ENCODE measurements around the gene BEX3.
"Not testable (repeated sequence)": the region's sequence is repeated elsewhere in the genome, so short reads cannot be mapped to it uniquely, and the experiment has no call there.

BEX3 gene

DNA sequence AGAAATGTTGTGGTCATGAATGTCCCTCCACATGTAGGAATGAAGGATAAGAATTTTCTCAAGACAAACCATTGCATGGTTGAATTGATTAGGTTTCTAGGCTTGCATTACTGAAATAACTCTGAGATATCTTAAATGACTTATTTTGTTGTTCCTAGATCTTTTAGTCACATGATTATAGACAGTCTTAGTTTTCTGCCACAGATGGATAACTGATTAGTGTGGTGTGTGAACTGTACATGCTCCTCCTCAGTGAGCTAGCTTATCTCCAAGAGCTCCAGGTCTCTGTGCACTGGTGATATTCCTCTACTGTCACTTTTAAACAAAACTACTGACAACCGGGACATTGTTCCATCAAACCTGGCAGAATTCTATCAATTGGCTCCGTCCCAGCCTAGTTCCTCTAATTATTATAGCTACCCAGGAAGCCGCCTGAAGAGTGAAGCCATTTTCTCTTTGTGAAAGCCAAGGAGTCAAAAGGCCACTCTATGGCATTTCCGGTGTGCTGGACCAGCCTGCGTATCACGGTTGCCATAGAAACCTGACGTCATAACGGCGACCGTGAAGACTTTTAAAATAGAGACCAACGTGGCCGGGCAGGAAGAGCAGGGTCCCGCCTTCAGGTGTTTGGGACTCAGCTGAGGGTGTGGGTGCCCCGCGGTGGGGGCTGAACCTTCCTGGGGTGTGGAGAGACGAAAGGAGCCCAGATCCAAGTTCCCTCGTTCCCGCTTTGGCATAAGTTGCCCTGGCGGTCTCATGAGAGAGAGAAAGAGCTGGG lies 28.1 kb downstream of the BEX3 start:
- peak; percentile 75 for DNase-seq (ENCODE audit: extremely low read depth, low read depth)
- peak overlapping the region; percentile 66 for H3K4me3 ChIP-seq (replicated peaks; ENCODE audit: low read depth, low read length)
- TF ChIP-seq, protein P1, sequence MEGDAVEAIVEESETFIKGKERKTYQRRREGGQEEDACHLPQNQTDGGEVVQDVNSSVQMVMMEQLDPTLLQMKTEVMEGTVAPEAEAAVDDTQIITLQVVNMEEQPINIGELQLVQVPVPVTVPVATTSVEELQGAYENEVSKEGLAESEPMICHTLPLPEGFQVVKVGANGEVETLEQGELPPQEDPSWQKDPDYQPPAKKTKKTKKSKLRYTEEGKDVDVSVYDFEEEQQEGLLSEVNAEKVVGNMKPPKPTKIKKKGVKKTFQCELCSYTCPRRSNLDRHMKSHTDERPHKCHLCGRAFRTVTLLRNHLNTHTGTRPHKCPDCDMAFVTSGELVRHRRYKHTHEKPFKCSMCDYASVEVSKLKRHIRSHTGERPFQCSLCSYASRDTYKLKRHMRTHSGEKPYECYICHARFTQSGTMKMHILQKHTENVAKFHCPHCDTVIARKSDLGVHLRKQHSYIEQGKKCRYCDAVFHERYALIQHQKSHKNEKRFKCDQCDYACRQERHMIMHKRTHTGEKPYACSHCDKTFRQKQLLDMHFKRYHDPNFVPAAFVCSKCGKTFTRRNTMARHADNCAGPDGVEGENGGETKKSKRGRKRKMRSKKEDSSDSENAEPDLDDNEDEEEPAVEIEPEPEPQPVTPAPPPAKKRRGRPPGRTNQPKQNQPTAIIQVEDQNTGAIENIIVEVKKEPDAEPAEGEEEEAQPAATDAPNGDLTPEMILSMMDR (IDR thresholded peaks at IDR 0.05; ENCODE audit: low read depth, low read length, missing control alignments) = no peak

DNA sequence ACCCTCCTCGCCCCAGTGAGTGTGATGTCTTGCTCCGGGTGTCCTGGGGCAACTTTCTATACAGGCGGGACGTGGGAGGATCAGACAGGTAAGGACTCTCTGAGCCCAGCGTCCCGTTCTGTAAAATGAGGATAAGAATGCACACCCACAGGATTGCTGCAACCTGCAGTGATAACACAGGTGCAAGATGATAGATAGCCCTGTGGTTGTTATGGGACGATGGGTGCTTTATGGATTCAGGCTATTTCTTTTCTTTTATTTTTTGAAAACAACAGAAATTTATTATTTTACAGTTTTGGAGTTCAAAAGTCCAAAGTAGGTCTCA lies 28.6 kb downstream of the BEX3 start:
- DNase-seq (ENCODE audit: extremely low read depth, low read depth) = no peak
- H3K4me3 ChIP-seq (replicated peaks; ENCODE audit: low read depth, low read length) = peak overlapping the region; percentile 66
- TF ChIP-seq, protein P1 (IDR thresholded peaks at IDR 0.05; ENCODE audit: low read depth, low read length, missing control alignments) = no peak

DNA sequence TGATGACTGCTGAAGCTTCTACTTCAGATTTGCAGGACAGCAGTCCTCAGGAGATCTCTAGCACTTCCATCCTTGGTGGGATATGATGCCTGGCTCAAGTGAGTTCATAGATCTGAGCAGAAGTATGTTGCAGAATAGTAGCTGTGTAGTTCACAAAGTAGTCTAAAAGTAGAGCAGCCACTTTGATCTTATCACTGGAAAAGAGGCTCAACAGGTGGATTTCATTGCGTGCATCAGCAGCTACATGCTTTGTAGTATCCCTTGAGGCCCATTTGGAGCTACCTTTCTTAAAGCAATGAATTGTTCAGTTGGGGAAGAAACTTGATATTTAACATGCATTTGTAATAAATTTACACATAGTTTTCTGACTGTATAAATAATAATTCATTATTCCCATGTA lies 29.9 kb downstream of the BEX3 start:
- H3K4me3 ChIP-seq (replicated peaks; ENCODE audit: low read depth, low read length) = no peak overlapping the region
- no peak for DNase-seq (ENCODE audit: extremely low read depth, low read depth)
- TF ChIP-seq, protein P1 (IDR thresholded peaks at IDR 0.05; ENCODE audit: low read depth, low read length, missing control alignments) = no peak

DNA sequence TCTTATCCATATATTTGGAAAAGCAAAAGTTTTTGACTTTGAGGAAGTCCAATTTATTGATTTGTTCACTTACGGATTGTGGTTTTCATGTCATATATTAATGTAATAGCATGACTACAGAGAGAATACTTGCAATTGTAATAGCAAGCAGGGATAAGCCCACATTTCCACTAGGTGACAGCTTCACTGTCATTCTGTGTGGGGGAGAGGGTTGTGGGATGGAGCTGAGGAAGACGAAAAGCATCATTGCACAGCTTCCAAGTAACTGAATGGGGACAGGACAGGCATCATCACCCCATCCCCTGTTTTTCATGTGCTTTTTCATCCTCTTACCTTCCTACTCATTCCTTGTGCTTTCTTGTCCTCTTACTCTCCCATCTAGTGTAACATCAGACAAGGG lies 31.4 kb downstream of the BEX3 start:
- TF ChIP-seq, protein P1 (IDR thresholded peaks at IDR 0.05; ENCODE audit: low read depth, low read length, missing control alignments) = no peak
- H3K4me3 ChIP-seq (replicated peaks; ENCODE audit: low read depth, low read length) = no peak overlapping the region
- DNase-seq (ENCODE audit: extremely low read depth, low read depth) = no peak

DNA sequence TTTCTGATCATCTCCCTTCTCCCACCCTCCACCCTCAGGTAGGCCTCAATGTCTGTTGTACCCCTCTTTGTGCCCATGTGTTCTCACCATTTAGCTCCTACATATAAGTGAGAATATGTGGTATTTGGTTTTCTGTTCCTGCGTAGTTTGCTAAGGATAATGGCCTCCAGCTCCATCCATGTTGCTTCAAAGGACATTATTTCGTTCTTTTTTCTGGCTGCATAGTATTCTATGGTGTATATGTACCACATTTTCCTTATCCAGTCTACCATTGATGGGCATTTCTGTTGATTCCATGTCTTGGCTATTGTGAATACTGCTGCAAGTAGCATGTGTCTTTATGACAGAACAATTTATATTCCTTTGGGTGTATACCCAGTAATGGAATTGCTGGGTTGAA lies 35.4 kb downstream of the BEX3 start:
- H3K4me3 ChIP-seq (replicated peaks; ENCODE audit: low read depth, low read length); DNase-seq (ENCODE audit: extremely low read depth, low read depth): not testable (repeated sequence)

DNA sequence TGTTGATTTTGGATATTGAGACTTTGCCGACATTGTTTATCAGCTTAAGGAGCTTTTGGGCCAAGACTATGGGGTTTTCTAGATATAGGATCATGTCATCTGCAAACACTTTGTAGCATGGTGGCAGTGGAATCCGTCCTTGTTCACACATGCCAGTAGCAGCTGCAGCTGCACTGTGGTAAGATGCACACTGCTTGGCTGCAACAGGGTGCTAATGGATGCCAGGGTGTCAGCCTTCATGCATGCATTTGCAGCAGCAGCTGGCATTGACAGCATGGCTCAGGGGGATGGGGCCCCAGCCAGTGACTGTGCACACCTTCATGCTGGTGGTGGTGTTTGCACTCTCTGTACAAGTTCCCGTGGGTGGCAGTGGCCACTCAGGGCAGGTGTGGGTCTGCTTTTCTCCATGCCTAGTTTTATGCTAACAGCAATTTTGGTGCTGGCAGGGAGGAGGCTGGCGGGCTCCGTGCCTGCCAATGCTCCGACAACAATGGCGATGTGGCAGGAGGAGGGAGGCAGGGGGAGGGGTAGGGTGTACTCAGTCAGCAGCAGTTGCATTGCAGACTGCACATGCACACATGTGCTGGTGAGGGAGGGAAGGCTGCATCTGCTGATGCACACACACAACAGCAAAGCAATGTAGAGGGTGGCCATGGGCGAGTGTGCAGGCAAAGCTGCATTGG lies 37.5 kb downstream of the BEX3 start:
- TF ChIP-seq, protein P1 (IDR thresholded peaks at IDR 0.05; ENCODE audit: low read depth, low read length, missing control alignments) = no peak
- H3K4me3 ChIP-seq (replicated peaks; ENCODE audit: low read depth, low read length) = no peak overlapping the region
- no peak for DNase-seq (ENCODE audit: extremely low read depth, low read depth)

DNA sequence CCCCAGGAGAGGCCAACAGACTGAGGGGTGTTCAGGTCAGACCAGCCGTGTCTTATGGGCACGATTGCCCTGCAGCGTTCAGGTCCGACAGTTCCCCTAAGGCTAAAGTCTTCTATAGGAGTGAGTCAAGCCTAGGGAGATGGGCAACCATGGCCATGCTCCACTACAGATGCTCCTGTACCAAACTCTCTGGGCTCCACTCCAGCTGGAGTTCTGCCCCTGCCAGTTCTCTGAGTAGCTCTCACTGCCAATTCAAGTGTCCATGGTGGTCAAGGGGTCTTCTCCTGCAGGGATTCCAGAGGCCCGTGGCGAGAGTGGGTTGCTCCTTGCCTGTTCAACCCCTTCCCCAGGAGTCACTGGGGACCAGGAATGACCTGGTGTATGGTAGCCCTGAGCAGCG lies 38.2 kb downstream of the BEX3 start:
- TF ChIP-seq, protein P1 (IDR thresholded peaks at IDR 0.05; ENCODE audit: low read depth, low read length, missing control alignments) = no peak
- DNase-seq (ENCODE audit: extremely low read depth, low read depth) = no peak
- H3K4me3 ChIP-seq (replicated peaks; ENCODE audit: low read depth, low read length) = no peak overlapping the region

All from HFF-Myc (cell line).